T-helper 2 cell treated with Interferon-gamma antibody and Interleukin-4, amounts not matched to agents 5 μg/mL and 100 μg/mL, for 36 hours (primary cell): Measurements from ENCODE around the gene BCAS3.

ENCODE experiments used
- DNase-seq: peaks from one replicate; pipeline ENCODE4 v3.0.0; 2021; ENCODE audit warnings: low spot score
- H3K27ac Mint-ChIP-seq: one replicate; pipeline ENCODE4 v1.8.0; 2021; ENCODE audit warnings: mild to moderate bottlenecking, mixed read lengths
- H3K27me3 Mint-ChIP-seq: one replicate; pipeline ENCODE4 v1.8.0; 2021; ENCODE audit warnings: low read depth, mixed read lengths
- H3K36me3 Mint-ChIP-seq: one replicate; pipeline ENCODE4 v1.8.0; 2021; ENCODE audit warnings: low read depth, mixed read lengths
- H3K4me1 Mint-ChIP-seq: one replicate; pipeline ENCODE4 v1.8.0; 2021; ENCODE audit warnings: low read depth, mixed read lengths
- H3K4me3 Mint-ChIP-seq: one replicate; pipeline ENCODE4 v1.8.0; 2022; ENCODE audit warnings: mild to moderate bottlenecking, moderate library complexity, mixed read lengths
- H3K9me3 Mint-ChIP-seq: one replicate; pipeline ENCODE4 v1.8.0; 2021; ENCODE audit warnings: mixed read lengths

Gene BCAS3

GRCh38 chr17:61307905-61308886 lies 630.5 kb downstream of the BCAS3 start:
- Mint-ChIP-seq H3K9me3 (no peaks in the 10 kb centered on the region), H3K36me3 (no peaks in the 10 kb centered on the region), H3K27ac (no peak overlapping the region)

GRCh38 chr17:61309362-61310256 lies 632.0 kb downstream of the BCAS3 start:
- H3K27me3 Mint-ChIP-seq = no peaks in the 10 kb centered on the region
- no peaks in the 10 kb centered on the region for H3K9me3 Mint-ChIP-seq
- no peaks in the 10 kb centered on the region for H3K4me1 Mint-ChIP-seq
- no peaks in the 10 kb centered on the region for H3K36me3 Mint-ChIP-seq
- no peak for DNase-seq
- no peak overlapping the region for H3K27ac Mint-ChIP-seq
- no peak overlapping the region for H3K4me3 Mint-ChIP-seq

More at GRCh38 chr17:61307905-61308886, 630.5 kb downstream of the BCAS3 start:
- Mint-ChIP-seq H3K4me1 (no peaks in the 10 kb centered on the region), H3K4me3 (no peak overlapping the region), H3K27me3 (no peaks in the 10 kb centered on the region)
- no peak for DNase-seq

- Mint-ChIP-seq H3K4me3 (no peak overlapping the region), H3K27me3 (no peaks in the 10 kb centered on the region), H3K27ac (no peak overlapping the region), H3K36me3 (no peaks in the 10 kb centered on the region), H3K9me3 (no peaks in the 10 kb centered on the region), H3K4me1 (no peaks in the 10 kb centered on the region)
- DNase-seq = no peak
These were observed 632.9 kb downstream of the BCAS3 start for GRCh38 chr17:61310590-61310989.

GRCh38 chr17:61312406-61313295 lies 635.0 kb downstream of the BCAS3 start:
- DNase-seq = no peak
- H3K4me1 Mint-ChIP-seq = no peaks in the 10 kb centered on the region
- no peaks in the 10 kb centered on the region for H3K9me3 Mint-ChIP-seq
- no peak overlapping the region for H3K4me3 Mint-ChIP-seq
- H3K27ac Mint-ChIP-seq = no peak overlapping the region
- H3K27me3 Mint-ChIP-seq = no peaks in the 10 kb centered on the region
- no peaks in the 10 kb centered on the region for H3K36me3 Mint-ChIP-seq

GRCh38 chr17:61313461-61314326 lies 636.0 kb downstream of the BCAS3 start:
- no peaks in the 10 kb centered on the region for H3K9me3 Mint-ChIP-seq

GRCh38 chr17:61314368-61315078 lies 636.9 kb downstream of the BCAS3 start:
- no peak for DNase-seq
- Mint-ChIP-seq H3K4me3 (no peak overlapping the region), H3K27ac (no peak overlapping the region), H3K36me3 (no peaks in the 10 kb centered on the region), H3K27me3 (no peaks in the 10 kb centered on the region), H3K4me1 (no peaks in the 10 kb centered on the region), H3K9me3 (no peaks in the 10 kb centered on the region)

More at GRCh38 chr17:61313461-61314326, 636.0 kb downstream of the BCAS3 start:
- Mint-ChIP-seq H3K4me1 (no peaks in the 10 kb centered on the region), H3K27me3 (no peaks in the 10 kb centered on the region), H3K36me3 (no peaks in the 10 kb centered on the region), H3K4me3 (no peak overlapping the region), H3K27ac (no peak overlapping the region)
- DNase-seq = no peak

- no peak for DNase-seq
- Mint-ChIP-seq H3K9me3 (no peaks in the 10 kb centered on the region), H3K36me3 (no peaks in the 10 kb centered on the region), H3K27ac (no peak overlapping the region), H3K4me1 (no peaks in the 10 kb centered on the region), H3K4me3 (no peak overlapping the region), H3K27me3 (no peaks in the 10 kb centered on the region)
These were observed 639.0 kb downstream of the BCAS3 start for GRCh38 chr17:61316633-61317032.

- no peaks in the 10 kb centered on the region for H3K27me3 Mint-ChIP-seq
- no peaks in the 10 kb centered on the region for H3K36me3 Mint-ChIP-seq
- no peaks in the 10 kb centered on the region for H3K4me1 Mint-ChIP-seq
- H3K9me3 Mint-ChIP-seq = no peaks in the 10 kb centered on the region
- H3K27ac Mint-ChIP-seq = no peak overlapping the region
- H3K4me3 Mint-ChIP-seq = no peak overlapping the region
- no peak for DNase-seq
These were observed 640.1 kb downstream of the BCAS3 start for GRCh38 chr17:61317779-61318178.

GRCh38 chr17:61318684-61319098 lies 641.0 kb downstream of the BCAS3 start:
- no peak overlapping the region for H3K4me3 Mint-ChIP-seq
- H3K27ac Mint-ChIP-seq = no peak overlapping the region
- no peaks in the 10 kb centered on the region for H3K4me1 Mint-ChIP-seq
- no peak for DNase-seq
- H3K9me3 Mint-ChIP-seq = no peaks in the 10 kb centered on the region
- no peaks in the 10 kb centered on the region for H3K36me3 Mint-ChIP-seq
- no peaks in the 10 kb centered on the region for H3K27me3 Mint-ChIP-seq

- Mint-ChIP-seq H3K4me3 (no peak overlapping the region), H3K27me3 (no peaks in the 10 kb centered on the region), H3K4me1 (no peaks in the 10 kb centered on the region), H3K36me3 (no peaks in the 10 kb centered on the region), H3K27ac (no peak overlapping the region), H3K9me3 (no peaks in the 10 kb centered on the region)
- DNase-seq = no peak
These were observed 643.7 kb downstream of the BCAS3 start for GRCh38 chr17:61321344-61321743.

- Mint-ChIP-seq H3K27me3 (no peaks in the 10 kb centered on the region), H3K27ac (no peak overlapping the region), H3K4me3 (no peak overlapping the region), H3K4me1 (no peaks in the 10 kb centered on the region), H3K36me3 (no peaks in the 10 kb centered on the region), H3K9me3 (no peaks in the 10 kb centered on the region)
- no peak for DNase-seq
These were observed 644.8 kb downstream of the BCAS3 start for GRCh38 chr17:61322325-61323002.
